Endodermal cell (in vitro differentiated cells): ENCODE data around the gene GTPBP6. TPM values are rescaled to one million over a fixed set of nuclear protein-coding genes. Genes with fewer than 3 reads are reported as not detected.

Source experiments
- DNase-seq: peaks from one replicate; pipeline ENCODE4 v3.0.0-alpha.2; 2017
- H3K27ac ChIP-seq: 2 replicates; pipeline ENCODE4 v1.5.1; 2013; ENCODE audit warnings: mild to moderate bottlenecking, low read depth, low read length, moderate library complexity
- H3K27me3 ChIP-seq: 2 replicates; pipeline ENCODE4 v1.6.1; 2013; ENCODE audit warnings: mild to moderate bottlenecking, low read length, moderate library complexity; ENCODE audit not compliant: insufficient read depth, control insufficient read depth, poor library complexity, severe bottlenecking
- H3K36me3 ChIP-seq: 2 replicates; pipeline ENCODE4 v1.7.0; 2013; ENCODE audit warnings: mild to moderate bottlenecking, low read length, moderate library complexity; ENCODE audit not compliant: control insufficient read depth, insufficient read depth
- H3K4me1 ChIP-seq: one replicate; pipeline ENCODE4 v1.7.0; 2013; ENCODE audit warnings: low read length; ENCODE audit not compliant: control insufficient read depth, insufficient read depth
- H3K4me3 ChIP-seq: 2 replicates; pipeline ENCODE4 v1.5.1; 2013; ENCODE audit warnings: mild to moderate bottlenecking, low read length, moderate library complexity
- H3K9ac ChIP-seq: 2 replicates; pipeline ENCODE4 v1.6.1; 2013; ENCODE audit warnings: mild to moderate bottlenecking, low read length, moderate library complexity; ENCODE audit not compliant: poor library complexity, severe bottlenecking; ENCODE audit errors: extremely low read depth
- H3K9me3 ChIP-seq: 2 replicates; pipeline ENCODE4 v1.6.1; 2013; ENCODE audit warnings: mild to moderate bottlenecking, low read length, moderate library complexity; ENCODE audit not compliant: control insufficient read depth
- H3K27ac Mint-ChIP-seq: 2 replicates; pipeline ENCODE4 v1.8.0; 2020; ENCODE audit warnings: mixed read lengths
- H3K27me3 Mint-ChIP-seq: 2 replicates; pipeline ENCODE4 v1.8.0; 2021; ENCODE audit warnings: mild to moderate bottlenecking, mixed read lengths; ENCODE audit not compliant: insufficient read depth
- H3K36me3 Mint-ChIP-seq: 2 replicates; pipeline ENCODE4 v1.8.0; 2020; ENCODE audit warnings: low read depth, mixed read lengths
- H3K4me1 Mint-ChIP-seq: 2 replicates; pipeline ENCODE4 v1.8.0; 2020; ENCODE audit warnings: mixed read lengths
- H3K4me3 Mint-ChIP-seq: 2 replicates; pipeline ENCODE4 v1.8.0; 2020; ENCODE audit warnings: mild to moderate bottlenecking, moderate library complexity, mixed read lengths
- H3K9me3 Mint-ChIP-seq: 2 replicates; pipeline ENCODE4 v1.8.0; 2020; ENCODE audit warnings: mild to moderate bottlenecking, mixed read lengths
- CTCF ChIP-seq: fragments of 200-600 bp; sonication (generic); conservative IDR thresholded peaks from 2 replicates; pipeline ENCODE4 v1.5.0; 2021; ENCODE audit warnings: antibody characterized with exemption, mild to moderate bottlenecking
- WGBS, 2 experiments: methylation state at CpG; one replicate each; pipeline versions ENCODE4 v1.1.5 to v1.1.7; 2013; ENCODE audit warnings: missing lambda C conversion rate in 2 of 2, mixed read lengths in 1 of 2; ENCODE audit not compliant: insufficient coverage in 1 of 2, insufficient read length in 1 of 2; 5-methylcytosine and 5-hydroxymethylcytosine counted together
- total RNA-seq, 2 donors: library from RNA; stranded (reverse); fragmentation: NEBNext Ultra II Directional in 1 of 2; extraction: Animal tissue kit (Norgen Biotek cat#: 25700) in 1 of 2; gene quantifications; 2 replicates in 1 of 2; 3 replicates in 1 of 2; pipeline ENCODE4 v1.2.1, GENCODE V29; 2021

GTPBP6 gene
- total RNA-seq, 2 donors from 2014 or later: 58.8 to 61.0 TPM

GRCh38 chrX:337331-337831, 18.8 kb upstream of the GTPBP6 start:
- DNase-seq: no peak
- no peaks in the 10 kb centered on the region for H3K4me1 ChIP-seq
- peaks cover 21% of the 10 kb centered on the region for H3K36me3 ChIP-seq
- no peak overlapping the region for H3K4me3 ChIP-seq
- no peaks in the 10 kb centered on the region for H3K4me1 Mint-ChIP-seq
- H3K9me3 Mint-ChIP-seq: peaks cover 19% of the 10 kb centered on the region
- H3K9ac ChIP-seq: no peak overlapping the region
- peaks cover 54% of the 10 kb centered on the region for H3K36me3 Mint-ChIP-seq
- no peaks in the 10 kb centered on the region for H3K27me3 ChIP-seq
- H3K4me3 Mint-ChIP-seq: no peak overlapping the region
- TF ChIP-seq CTCF: no peak
- no peak overlapping the region for H3K27ac ChIP-seq
- H3K27me3 Mint-ChIP-seq: no peaks in the 10 kb centered on the region
- 90% methylated on average over 34 to 38 of the region's 38 CpGs for WGBS, 2 experiments
- H3K27ac Mint-ChIP-seq: no peak overlapping the region
- H3K9me3 ChIP-seq: no peaks in the 10 kb centered on the region

GRCh38 chrX:336227-336626, 17.6 kb upstream of the GTPBP6 start:
- H3K27ac Mint-ChIP-seq: no peak overlapping the region
- WGBS, 2 experiments: 92 to 93% methylated on average over 16 to 21 of the region's 21 CpGs
- Histone ChIP-seq H3K4me3 (no peak overlapping the region), H3K4me1 (no peaks in the 10 kb centered on the region), H3K36me3 (peaks cover 21% of the 10 kb centered on the region), H3K27ac (no peak overlapping the region), H3K9ac (no peak overlapping the region), H3K27me3 (no peaks in the 10 kb centered on the region), H3K9me3 (no peaks in the 10 kb centered on the region)
- H3K36me3 Mint-ChIP-seq: peaks cover 46% of the 10 kb centered on the region
- no peaks in the 10 kb centered on the region for H3K27me3 Mint-ChIP-seq
- H3K4me3 Mint-ChIP-seq: no peak overlapping the region
- peaks cover 12% of the 10 kb centered on the region for H3K9me3 Mint-ChIP-seq
- no peak for DNase-seq
- TF ChIP-seq CTCF: no peak
- no peaks in the 10 kb centered on the region for H3K4me1 Mint-ChIP-seq

GRCh38 chrX:335758-336155, 17.2 kb upstream of the GTPBP6 start:
- no peaks in the 10 kb centered on the region for H3K27me3 ChIP-seq
- H3K9ac ChIP-seq: no peak overlapping the region
- H3K9me3 ChIP-seq: no peaks in the 10 kb centered on the region
- 91 to 95% methylated on average over 6 to 16 of the region's 17 CpGs for WGBS, 2 experiments
- peaks cover 20% of the 10 kb centered on the region for H3K36me3 ChIP-seq
- no peak overlapping the region for H3K4me3 Mint-ChIP-seq
- H3K36me3 Mint-ChIP-seq: peaks cover 43% of the 10 kb centered on the region
- no peak overlapping the region for H3K4me3 ChIP-seq
- H3K9me3 Mint-ChIP-seq: peaks cover 12% of the 10 kb centered on the region
- no peak overlapping the region for H3K27ac Mint-ChIP-seq
- no peaks in the 10 kb centered on the region for H3K4me1 ChIP-seq
- no peak overlapping the region for H3K27ac ChIP-seq
- H3K27me3 Mint-ChIP-seq: no peaks in the 10 kb centered on the region
- H3K4me1 Mint-ChIP-seq: no peaks in the 10 kb centered on the region
- no peak for DNase-seq
- no peak for TF ChIP-seq CTCF
